ENCODE data around the gene CALML3. TPM values are rescaled to one million over a fixed set of nuclear protein-coding genes. Genes with fewer than 3 reads are reported as not detected.

CALML3 gene
- total and polyA plus RNA-seq, 2 of the 13 experiments (the other 11 are each of a cell fraction or from before 2014, with no cell fraction given) = not detected

- no peak for DNase-seq (ENCODE audit: low spot score)
- CTCF ChIA-PET (ENCODE audit: low intra/inter-chr PET ratio, low total read pairs) = no interaction called here
- H3K4me3 ChIP-seq (replicated peaks in 1 of 3; ENCODE audit: insufficient read depth in 1 of 3, low read depth in 2 of 3, low read length in 3 of 3) = no peak overlapping the region
- peak overlapping the region; percentile 97 for H3K27ac ChIP-seq (ENCODE audit: extremely low read length, insufficient read depth, low read length)
- H3K27me3 ChIP-seq (ENCODE audit: control insufficient read depth in 1 of 2, insufficient read depth in 2 of 2, low read length in 2 of 2) = no peaks in the 10 kb centered on the region; a peak in 1 of 5 replicates
- H3K4me1 ChIP-seq (ENCODE audit: insufficient read depth, low read length) = peaks cover 68% of the 10 kb centered on the region
- BruUV-seq (replicated peaks) = no TSS peak
- no peak for FAIRE-seq
- H3K79me2 ChIP-seq (ENCODE audit: insufficient read depth, low read length) = no peaks in the 10 kb centered on the region
- intact Hi-C loops (cut with micrococcal nuclease; ENCODE audit: unreplicated experiment) = no loop called here
- H3K9me3 ChIP-seq (ENCODE audit: low read length) = peaks cover 20% of the 10 kb centered on the region
- no peaks in the 10 kb centered on the region for H3K36me3 ChIP-seq (replicated peaks in 1 of 2; ENCODE audit: control insufficient read depth in 1 of 2, insufficient read depth in 2 of 2, low read length in 2 of 2)
- POLR2A ChIA-PET = interaction anchor here (5.4 kb wide), 1 partner anchor 98 kb away, joined by 73 read pairs; no protein-coding TSS in a partner anchor
- no peaks in the 10 kb centered on the region for H4K20me1 ChIP-seq (ENCODE audit: insufficient read depth, low read length)
- no peak overlapping the region for H3K4me2 ChIP-seq (ENCODE audit: low read depth, low read length)
- no peak overlapping the region for H3K9ac ChIP-seq (ENCODE audit: insufficient read depth, low read depth, low read length)
- H2AFZ ChIP-seq (ENCODE audit: low read length) = no peak overlapping the region
- TF ChIP-seq FOXM1 (CRISPR knock-in tag; IDR thresholded peaks at IDR 0.05) (no peak), KDM1A (CRISPR knock-in tag; IDR thresholded peaks at IDR 0.05) (0 out of 2 replicates have a peak, but pooled peaks have one; percentile 16), ZNF629 (CRISPR knock-in tag; conservative IDR thresholded peaks at IDR 0.05) (peak; percentile 92), RNF2 (conservative IDR thresholded peaks at IDR 0.05; ENCODE audit: low read depth) (no peak), MYC (CRISPR knock-in tag; IDR thresholded peaks at IDR 0.05; ENCODE audit: borderline replicate concordance) (0 out of 2 replicates have a peak, but pooled peaks have one; percentile 9), AHR (CRISPR knock-in tag; IDR thresholded peaks at IDR 0.05) (no peak), ZMYM3 (CRISPR knock-in tag; IDR thresholded peaks at IDR 0.05) (peak; percentile 78), ZNF562 (CRISPR knock-in tag; IDR thresholded peaks at IDR 0.05; ENCODE audit: borderline replicate concordance) (no peak), THYN1 (CRISPR knock-in tag; IDR thresholded peaks at IDR 0.05; ENCODE audit: borderline replicate concordance, low read depth) (no peak), ADNP (CRISPR knock-in tag; IDR thresholded peaks at IDR 0.05) (0 out of 2 replicates have a peak, but pooled peaks have one; percentile 60), ZNF430 (CRISPR knock-in tag; IDR thresholded peaks at IDR 0.05) (no peak)
- WGBS (ENCODE audit: low lambda C conversion rate) = 93% methylated on average over 2 of the region's 2 CpGs
- in situ Hi-C loops (cut with HindIII; ENCODE audit: extremely low pct_ligation_motif_present, low pct_unique_long_range_greater_than_20kb) = no loop called here
- no peak for ATAC-seq
These were observed 20.6 kb downstream of the CALML3 start for GRCh38 chr10:5545426-5545777.

Measured in HepG2 (cell line).